Thyroid gland (tissue), 4 donors: Measurements from ENCODE around the gene NOS1AP. TPM values are rescaled to one million over a fixed set of nuclear protein-coding genes. Genes with fewer than 3 reads are reported as not detected.

Source experiments
- DNase-seq, 2 donors: peaks; one replicate each; pipeline ENCODE4 v3.0.0-alpha.2; 2019
- H3K27ac ChIP-seq, 3 donors: fragments of 200-600 bp; sonication (generic); 1 replicate in 2 of 3; 2 replicates in 1 of 3; pipeline ENCODE4 v1.5.1; 2016 to 2019; ENCODE audit warnings: mild to moderate bottlenecking in 1 of 3, moderate library complexity in 1 of 3
- H3K27me3 ChIP-seq: fragments of 200-600 bp; sonication (generic); one replicate; pipeline ENCODE4 v1.5.1; 2019
- H3K36me3 ChIP-seq, 2 donors: fragments of 200-600 bp; sonication (generic); one replicate each; pipeline ENCODE4 v1.5.1; 2016 to 2019
- H3K4me1 ChIP-seq, 2 donors: fragments of 200-600 bp; sonication (generic); one replicate each; pipeline ENCODE4 v1.5.1; 2017 to 2019
- H3K4me3 ChIP-seq, 3 donors: fragments of 200-600 bp; sonication (generic); replicated peaks in 1 of 3; 1 replicate in 2 of 3; 2 replicates in 1 of 3; pipeline ENCODE4 v1.5.1; 2016; ENCODE audit warnings: mild to moderate bottlenecking in 1 of 3
- H3K9me3 ChIP-seq: fragments of 200-600 bp; sonication (generic); one replicate; pipeline ENCODE4 v1.5.1; 2017
- POLR2A ChIP-seq, 2 donors: fragments of 450-650 bp; IDR thresholded peaks; one replicate each; pipeline ENCODE4 v1.6.1; 2017; ENCODE audit warnings: antibody characterized with exemption in 2 of 2, mild to moderate bottlenecking in 2 of 2, moderate library complexity in 1 of 2
- WGBS, 2 donors: methylation state at CpG; one replicate each; pipeline ENCODE4 v1.1.5; 2017; 5-methylcytosine and 5-hydroxymethylcytosine counted together
- intact Hi-C: fragments of 100-400 bp; cut with DNase I; formaldehyde crosslinking; loops from one replicate; pipeline ENCODE4 v1.15.1; 2023
- total RNA-seq, 4 donors: library from RNA; depleted of rRNA; stranded (reverse); fragments of >200 nt; gene quantifications; one replicate each; pipeline ENCODE4 v1.2.3, GENCODE V29; 2016
- TF ChIP-seq, protein P1 (sequence below), 6 experiments: fragments of 200-600 bp in 3 of 6; fragments of 450-650 bp in 3 of 6; sonication (generic) in 3 of 6; IDR thresholded peaks; one replicate each; pipeline ENCODE4 v1.5.1; 2016 to 2019; ENCODE audit warnings: antibody characterized with exemption in 6 of 6, mild to moderate bottlenecking in 2 of 6, inconsistent platforms in 1 of 6, moderate library complexity in 1 of 6

The NOS1AP gene
- total RNA-seq, 4 donors from 2014 or later: 0.40 to 2.2 (median 0.54) TPM

DNA sequence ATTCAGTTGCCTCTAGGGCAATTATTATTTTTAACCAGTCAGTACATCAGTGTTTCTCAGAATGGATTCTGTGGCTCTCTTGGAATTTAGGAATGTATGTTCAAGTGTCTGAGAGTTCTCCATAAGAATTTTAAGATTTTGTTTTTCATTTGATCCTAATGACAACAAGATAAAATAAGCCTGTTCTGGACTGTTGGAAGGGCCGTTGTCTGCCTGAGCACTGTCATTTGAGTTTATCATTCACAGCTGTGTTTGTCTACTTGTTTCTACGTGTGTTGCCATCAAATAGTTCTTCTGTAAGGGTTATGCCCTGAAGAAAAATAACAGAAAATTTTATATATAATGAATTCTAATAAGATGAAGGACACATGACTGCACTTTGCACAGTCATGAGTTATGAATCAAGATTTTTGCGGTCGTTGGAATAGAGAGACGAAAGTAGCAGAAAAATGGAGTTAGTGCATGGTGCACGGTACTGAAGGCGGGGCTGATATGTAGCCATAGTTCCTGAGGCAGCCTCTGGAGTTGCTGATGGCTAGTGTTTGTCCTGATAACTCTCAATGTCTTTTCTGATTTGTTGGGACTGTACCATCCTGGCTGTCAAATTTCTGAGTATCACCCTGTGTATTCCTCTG is 92.5 kb downstream of the NOS1AP start:
- no peaks in the 10 kb centered on the region for H3K4me1 ChIP-seq
- no peak overlapping the region for H3K4me3 ChIP-seq
- WGBS, 2 donors: 73 to 84% methylated on average over 7 of the region's 7 CpGs

DNA sequence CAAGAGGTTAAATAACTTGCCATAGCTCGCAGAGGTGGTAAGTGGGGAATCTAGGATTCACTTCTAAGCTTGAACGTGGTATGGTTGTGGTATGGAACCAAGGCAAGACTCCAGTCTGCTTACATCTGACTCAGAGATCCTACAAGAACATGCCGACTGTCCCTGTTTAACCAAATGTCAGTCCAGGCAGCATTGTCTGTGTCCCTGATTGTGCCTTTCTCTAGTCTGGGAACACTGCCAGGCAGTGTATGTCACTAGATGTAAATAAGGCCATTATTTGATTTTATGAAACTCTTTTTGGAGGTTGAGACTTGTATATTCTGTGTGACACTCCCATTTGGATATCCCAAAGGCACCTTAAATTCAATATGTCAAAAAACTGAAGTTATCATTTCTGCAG is 96.0 kb downstream of the NOS1AP start:
- no peak for DNase-seq
- Histone ChIP-seq H3K4me3 (no peak overlapping the region), H3K36me3 (no peaks in the 10 kb centered on the region), H3K27ac (no peak overlapping the region), H3K4me1 (no peaks in the 10 kb centered on the region), H3K27me3 (no peaks in the 10 kb centered on the region), H3K9me3 (no peaks in the 10 kb centered on the region)
- TF ChIP-seq POLR2A (IDR thresholded peaks at IDR 0.05): no peak
- TF ChIP-seq, protein P1, sequence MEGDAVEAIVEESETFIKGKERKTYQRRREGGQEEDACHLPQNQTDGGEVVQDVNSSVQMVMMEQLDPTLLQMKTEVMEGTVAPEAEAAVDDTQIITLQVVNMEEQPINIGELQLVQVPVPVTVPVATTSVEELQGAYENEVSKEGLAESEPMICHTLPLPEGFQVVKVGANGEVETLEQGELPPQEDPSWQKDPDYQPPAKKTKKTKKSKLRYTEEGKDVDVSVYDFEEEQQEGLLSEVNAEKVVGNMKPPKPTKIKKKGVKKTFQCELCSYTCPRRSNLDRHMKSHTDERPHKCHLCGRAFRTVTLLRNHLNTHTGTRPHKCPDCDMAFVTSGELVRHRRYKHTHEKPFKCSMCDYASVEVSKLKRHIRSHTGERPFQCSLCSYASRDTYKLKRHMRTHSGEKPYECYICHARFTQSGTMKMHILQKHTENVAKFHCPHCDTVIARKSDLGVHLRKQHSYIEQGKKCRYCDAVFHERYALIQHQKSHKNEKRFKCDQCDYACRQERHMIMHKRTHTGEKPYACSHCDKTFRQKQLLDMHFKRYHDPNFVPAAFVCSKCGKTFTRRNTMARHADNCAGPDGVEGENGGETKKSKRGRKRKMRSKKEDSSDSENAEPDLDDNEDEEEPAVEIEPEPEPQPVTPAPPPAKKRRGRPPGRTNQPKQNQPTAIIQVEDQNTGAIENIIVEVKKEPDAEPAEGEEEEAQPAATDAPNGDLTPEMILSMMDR (IDR thresholded peaks at IDR 0.05): no peak
- intact Hi-C loops: no loop called here
- WGBS, 2 donors: 91 to 96% methylated on average over 3 of the region's 3 CpGs

More for the DNA sequence above, 92.5 kb downstream of the NOS1AP start:
- DNase-seq: no peak
- Histone ChIP-seq H3K27ac (no peak overlapping the region), H3K27me3 (no peaks in the 10 kb centered on the region), H3K9me3 (no peaks in the 10 kb centered on the region), H3K36me3 (no peaks in the 10 kb centered on the region)
- intact Hi-C loops: no loop called here
- TF ChIP-seq, protein P1 (IDR thresholded peaks at IDR 0.05): no peak
- TF ChIP-seq POLR2A (IDR thresholded peaks at IDR 0.05): no peak

DNA sequence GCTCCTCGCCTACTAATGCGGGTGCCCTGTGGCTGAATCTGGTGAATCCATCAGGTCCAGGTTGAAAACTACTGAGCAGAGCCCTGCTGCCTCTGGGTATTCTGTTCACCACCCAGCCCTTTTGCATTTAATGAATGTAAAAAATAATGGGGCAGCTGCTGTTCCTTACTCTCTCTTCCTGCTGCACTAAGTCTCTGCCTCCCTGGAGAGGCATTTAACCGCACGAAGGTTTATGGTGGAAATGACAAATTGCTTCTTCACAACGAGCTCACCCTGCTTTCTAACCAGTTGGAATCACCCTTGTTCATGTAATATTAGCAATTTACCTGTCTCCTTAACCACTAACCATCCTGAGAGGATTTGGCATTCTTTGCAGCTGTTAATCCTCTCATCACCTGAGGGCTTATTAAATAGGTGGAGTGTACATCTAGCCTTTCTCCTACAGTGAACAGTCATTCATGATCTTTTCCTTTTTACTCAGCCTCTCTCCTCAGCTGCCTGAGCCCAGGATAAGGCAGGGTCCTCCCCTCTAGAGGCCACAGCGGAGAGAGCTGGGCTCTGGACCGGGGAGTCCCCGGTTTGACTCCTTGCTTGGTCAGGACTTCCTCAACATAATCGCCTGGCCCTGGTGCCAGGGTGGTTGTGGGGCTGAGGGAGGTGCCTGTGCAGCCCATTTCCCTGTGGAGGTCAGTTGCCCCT is 97.6 kb downstream of the NOS1AP start:
- H3K4me1 ChIP-seq: no peaks in the 10 kb centered on the region
- intact Hi-C loops: no loop called here

DNA sequence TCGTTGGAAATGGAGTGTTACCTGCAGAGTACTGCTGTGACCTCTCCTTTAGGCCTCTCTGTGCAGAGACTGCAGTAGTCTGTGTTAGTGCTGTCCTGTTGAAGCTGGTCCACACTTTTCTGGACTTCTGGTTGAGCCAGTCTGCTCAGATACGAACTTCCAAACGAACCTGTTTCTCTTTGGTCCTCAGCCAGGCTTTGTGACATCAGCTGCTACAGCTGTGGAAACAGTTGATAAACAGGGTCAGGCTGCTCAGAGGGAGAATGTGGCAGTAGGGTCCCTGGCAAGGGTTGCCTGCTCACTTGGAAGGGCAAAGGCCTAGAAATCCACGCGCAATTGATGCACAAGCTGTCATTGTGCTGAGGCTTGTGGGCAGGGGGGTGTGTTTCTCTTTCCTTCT is 98.8 kb downstream of the NOS1AP start:
- no peak for TF ChIP-seq POLR2A (IDR thresholded peaks at IDR 0.05)
- TF ChIP-seq, protein P1 (IDR thresholded peaks at IDR 0.05): no peak
- intact Hi-C loops: no loop called here

More for the DNA sequence above, 97.6 kb downstream of the NOS1AP start:
- H3K4me3 ChIP-seq: no peak overlapping the region
- DNase-seq: no peak
- TF ChIP-seq POLR2A (IDR thresholded peaks at IDR 0.05): no peak
- no peaks in the 10 kb centered on the region for H3K9me3 ChIP-seq
- H3K27ac ChIP-seq: no peak overlapping the region
- no peaks in the 10 kb centered on the region for H3K36me3 ChIP-seq
- 83 to 91% methylated on average over 9 of the region's 9 CpGs for WGBS, 2 donors
- no peaks in the 10 kb centered on the region for H3K27me3 ChIP-seq

DNA sequence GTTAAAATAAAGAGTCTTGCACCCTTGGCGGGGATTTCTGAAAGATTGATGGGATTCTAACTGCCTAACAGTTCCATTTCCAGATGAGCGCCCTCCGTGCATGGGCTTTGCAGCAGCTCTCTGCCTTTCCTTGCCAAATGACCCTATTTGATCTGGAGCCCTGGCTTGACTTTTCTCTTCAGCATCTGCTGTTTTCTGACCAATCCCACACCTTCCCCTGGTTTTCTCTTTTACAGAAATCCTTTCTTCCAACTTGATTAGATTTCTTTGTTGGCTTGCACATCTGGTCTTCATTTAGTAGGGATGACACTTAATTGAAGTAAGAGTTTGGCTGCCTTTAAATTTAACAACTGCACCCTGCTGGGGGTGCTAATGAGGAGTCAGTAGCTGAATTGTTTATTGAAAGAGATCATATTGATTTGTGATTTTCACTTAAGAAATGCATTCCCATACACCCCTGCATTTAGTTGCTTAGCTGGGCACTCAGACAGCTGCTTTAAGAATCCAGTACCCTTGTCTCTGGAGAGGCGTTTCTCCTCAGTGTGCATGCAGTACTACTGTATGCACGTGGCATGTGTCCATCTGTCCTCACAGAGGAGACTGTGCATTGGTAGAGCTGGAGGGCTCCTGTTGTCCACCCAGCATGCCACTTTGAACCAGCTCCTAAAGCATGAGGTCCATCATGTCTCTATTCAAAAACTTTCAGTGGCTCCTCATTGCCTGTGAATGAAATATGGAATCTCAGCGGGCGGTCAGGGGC is 99.7 kb downstream of the NOS1AP start:
- WGBS, 2 donors: 80 to 85% methylated on average over 7 of the region's 7 CpGs
- Histone ChIP-seq H3K36me3 (no peaks in the 10 kb centered on the region), H3K4me3 (no peak overlapping the region), H3K9me3 (no peaks in the 10 kb centered on the region), H3K4me1 (no peaks in the 10 kb centered on the region), H3K27ac (no peak overlapping the region), H3K27me3 (no peaks in the 10 kb centered on the region)
- intact Hi-C loops: no loop called here
- DNase-seq: no peak
- no peak for TF ChIP-seq POLR2A (IDR thresholded peaks at IDR 0.05)
- TF ChIP-seq, protein P1 (IDR thresholded peaks at IDR 0.05): no peak

More for the DNA sequence above, 98.8 kb downstream of the NOS1AP start:
- Histone ChIP-seq H3K9me3 (no peaks in the 10 kb centered on the region), H3K27ac (no peak overlapping the region), H3K4me1 (no peaks in the 10 kb centered on the region), H3K36me3 (no peaks in the 10 kb centered on the region), H3K4me3 (no peak overlapping the region), H3K27me3 (no peaks in the 10 kb centered on the region)
- WGBS, 2 donors: 48 to 49% methylated on average over 5 of the region's 5 CpGs
- DNase-seq: peak; percentile 21 to 28
